Naive thymus-derived CD4-positive, alpha-beta T cell (primary cell): ENCODE measurements around the gene ACP1. TPM values are rescaled to one million over a fixed set of nuclear protein-coding genes. Genes with fewer than 3 reads are reported as not detected.

ENCODE experiments used
- ATAC-seq: fragments of 150-1000 bp; cut with Tn5 transposase; 2 replicates; pipeline ENCODE4 v1.10.0; 2021; ENCODE audit warnings: mild to moderate bottlenecking, moderate library complexity
- CTCF ChIA-PET: fragments of 350-600 bp; sonication (Branson Sonifier 250); formaldehyde crosslinking; loops from one replicate; lab custom pipeline; 2021; ENCODE audit warnings: antibody characterized with exemption; lab: Charles Lee
- POLR2A ChIA-PET: fragments of 350-600 bp; sonication (Branson Sonifier 250); formaldehyde crosslinking; loops from one replicate; lab custom pipeline; 2021; ENCODE audit warnings: antibody characterized with exemption, inconsistent platforms; lab: Charles Lee
- DNase-seq, 9 donors: peaks; one replicate each; pipeline versions ENCODE4 v3.0.0 to v3.0.0-alpha.2; 2020 to 2022; ENCODE audit warnings: mixed read lengths in 1 of 9
- H3K27ac ChIP-seq: one replicate; pipeline ENCODE4 v1.7.0; 2013; ENCODE audit warnings: mild to moderate bottlenecking, low read depth, low read length, moderate library complexity
- H3K27me3 ChIP-seq, 2 donors: one replicate each; pipeline ENCODE4 v1.7.0; 2013; ENCODE audit warnings: low read length in 2 of 2, mild to moderate bottlenecking in 2 of 2, moderate library complexity in 2 of 2; ENCODE audit not compliant: control insufficient read depth in 2 of 2, insufficient read depth in 2 of 2
- H3K36me3 ChIP-seq, 3 experiments: 1 replicate in 2 of 3; 2 replicates in 1 of 3; pipeline ENCODE4 v1.7.0; 2013; ENCODE audit warnings: low read length in 3 of 3, mild to moderate bottlenecking in 3 of 3, moderate library complexity in 1 of 3; ENCODE audit not compliant: insufficient read depth in 3 of 3, control insufficient read depth in 2 of 3
- H3K4me1 ChIP-seq, 2 donors: one replicate each; pipeline ENCODE4 v1.7.0; 2013; ENCODE audit warnings: low read length in 2 of 2, mild to moderate bottlenecking in 2 of 2, moderate library complexity in 1 of 2; ENCODE audit not compliant: control insufficient read depth in 2 of 2, insufficient read depth in 2 of 2
- H3K4me3 ChIP-seq: 2 replicates; pipeline ENCODE4 v1.7.0; 2013; ENCODE audit warnings: mild to moderate bottlenecking, low read length
- H3K9me3 ChIP-seq, 3 experiments: 1 replicate in 2 of 3; 2 replicates in 1 of 3; pipeline ENCODE4 v1.7.0; 2013; ENCODE audit warnings: low read length in 3 of 3; ENCODE audit not compliant: control insufficient read depth in 2 of 3
- H3K27ac Mint-ChIP-seq, 9 donors: one replicate each; pipeline ENCODE4 v1.8.0; 2020 to 2022; ENCODE audit warnings: mixed read lengths in 9 of 9, mild to moderate bottlenecking in 8 of 9, moderate library complexity in 5 of 9, inconsistent platforms in 2 of 9
- H3K27me3 Mint-ChIP-seq, 5 donors: one replicate each; pipeline ENCODE4 v1.8.0; 2021 to 2022; ENCODE audit warnings: mixed read lengths in 5 of 5, mild to moderate bottlenecking in 1 of 5
- H3K36me3 Mint-ChIP-seq, 5 donors: one replicate each; pipeline ENCODE4 v1.8.0; 2020 to 2022; ENCODE audit warnings: mixed read lengths in 5 of 5, mild to moderate bottlenecking in 3 of 5, inconsistent platforms in 1 of 5
- H3K4me1 Mint-ChIP-seq, 7 donors: one replicate each; pipeline ENCODE4 v1.8.0; 2020 to 2022; ENCODE audit warnings: mixed read lengths in 7 of 7, mild to moderate bottlenecking in 3 of 7, inconsistent platforms in 1 of 7
- H3K4me3 Mint-ChIP-seq, 10 donors: one replicate each; pipeline ENCODE4 v1.8.0; 2020 to 2022; ENCODE audit warnings: mild to moderate bottlenecking in 10 of 10, mixed read lengths in 10 of 10, moderate library complexity in 6 of 10, inconsistent platforms in 2 of 10
- H3K9me3 Mint-ChIP-seq, 11 donors: one replicate each; pipeline ENCODE4 v1.8.0; 2020 to 2022; ENCODE audit warnings: mixed read lengths in 11 of 11, mild to moderate bottlenecking in 4 of 11, inconsistent platforms in 1 of 11, moderate library complexity in 1 of 11
- intact Hi-C, 2 donors: fragments of 100-400 bp; cut with micrococcal nuclease; formaldehyde crosslinking; loops; one replicate each; pipeline ENCODE4 v1.15.1; 2023
- polyA plus RNA-seq, 2 donors: library from polyadenylated mRNA; unstranded; fragments of 300-500 nt; fragmentation: Illumina TruSeq; gene quantifications; one replicate each; pipeline ENCODE4 v1.2.3, GENCODE V29; 2021
- total RNA-seq, 6 experiments: library from RNA in 5 of 6; stranded (reverse) in 5 of 6; gene quantifications; 1 replicate in 5 of 6; 2 replicates in 1 of 6; pipeline ENCODE4 v1.2.3 and lab custom pipeline; 2021 to 2026

Gene ACP1
- total and polyA plus RNA-seq, 7 experiments from 2014 or later, result 61.1 to 199 (median 91.3) TPM

DNA sequence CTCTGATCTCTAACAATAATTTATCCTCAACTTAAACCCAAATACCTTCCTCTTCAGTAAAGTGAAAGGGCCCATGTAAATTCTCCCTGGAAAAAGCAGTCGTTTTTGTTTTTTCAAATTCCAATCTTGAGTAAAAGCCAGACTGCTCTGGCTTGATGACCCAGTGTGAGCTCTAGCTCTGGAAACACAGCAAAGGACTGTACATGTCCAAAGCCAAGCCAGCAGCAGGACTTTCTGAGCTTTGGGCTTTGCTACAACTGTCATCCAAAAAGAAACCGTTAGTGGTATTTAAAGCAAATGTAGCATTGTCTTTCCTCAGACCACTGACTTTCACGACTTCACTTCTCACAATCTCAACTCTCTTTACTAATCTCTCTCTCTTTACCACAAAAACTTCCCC is 26.3 kb upstream of the ACP1 start:
- Histone ChIP-seq H3K9me3 (no peaks in the 10 kb centered on the region), H3K36me3 (peaks cover 0 to 16% (median 5%) of the 10 kb centered on the region in 3 experiments), H3K4me3 (no peak overlapping the region), H3K4me1 (no peaks in the 10 kb centered on the region), H3K27ac (no peak overlapping the region), H3K27me3 (no peaks in the 10 kb centered on the region)
- intact Hi-C loops, result no loop called here
- CTCF ChIA-PET, result interaction anchor here (0.6 to 0.7 kb wide), 2 partner anchors 8 to 398 kb away, joined by 3 to 6 read pairs; no protein-coding TSS in a partner anchor
- Mint-ChIP-seq H3K27me3 (no peaks in the 10 kb centered on the region), H3K4me1 (peaks cover 0 to 16% (median 7%) of the 10 kb centered on the region in 7 donors), H3K4me3 (peak overlapping the region in 1 of 10 donors; percentile 51), H3K36me3 (peaks cover 9 to 74% (median 51%) of the 10 kb centered on the region in 5 donors), H3K9me3 (peaks cover 0 to 13% (median 2%) of the 10 kb centered on the region in 11 donors), H3K27ac (peak overlapping the region in 4 of 9 donors; percentile 7 to 38 (median 28))
- ATAC-seq (no peak), DNase-seq (no peak)
- POLR2A ChIA-PET, result interaction anchor here (0.6 kb wide), 1 partner anchor 24 kb away, joined by 3 read pairs; no protein-coding TSS in a partner anchor

DNA sequence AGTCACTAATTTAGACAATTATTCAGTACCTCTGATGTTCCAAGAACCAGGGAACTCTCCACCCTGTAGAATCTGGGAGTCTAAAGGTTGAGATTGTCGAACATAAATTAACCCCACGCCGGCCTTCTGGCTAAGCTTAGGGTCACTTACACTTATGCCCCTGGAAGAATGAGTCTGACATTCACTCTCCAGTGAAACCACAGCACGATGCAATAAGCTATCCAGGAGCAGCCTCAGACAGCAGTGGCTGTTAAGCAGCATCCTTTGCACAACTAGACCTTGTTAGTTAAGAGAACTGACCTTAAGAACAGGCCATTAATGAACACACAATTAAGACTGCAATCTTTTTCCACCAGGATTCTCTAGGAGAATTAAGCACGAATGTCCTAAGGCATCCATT is 25.9 kb upstream of the ACP1 start:
- Histone ChIP-seq H3K36me3 (peaks cover 0 to 20% (median 5%) of the 10 kb centered on the region in 3 experiments), H3K27me3 (no peaks in the 10 kb centered on the region), H3K9me3 (no peaks in the 10 kb centered on the region), H3K4me1 (no peaks in the 10 kb centered on the region), H3K27ac (no peak overlapping the region), H3K4me3 (no peak overlapping the region)
- peaks cover 9 to 74% (median 51%) of the 10 kb centered on the region in 5 donors for H3K36me3 Mint-ChIP-seq
- H3K27ac Mint-ChIP-seq, result peak overlapping the region in 4 of 9 donors; percentile 19 to 38 (median 28)
- DNase-seq (no peak), ATAC-seq (no peak)
- intact Hi-C loops, result no loop called here
- peaks cover 0 to 16% (median 7%) of the 10 kb centered on the region in 7 donors for H3K4me1 Mint-ChIP-seq
- H3K9me3 Mint-ChIP-seq, result peaks cover 0 to 13% (median 2%) of the 10 kb centered on the region in 11 donors
- no peaks in the 10 kb centered on the region for H3K27me3 Mint-ChIP-seq
- ChIA-PET CTCF (interaction anchor here (1.2 kb wide), 1 partner anchor 63 kb away, joined by 3 read pairs; no protein-coding TSS in a partner anchor), POLR2A (no interaction called here)
- H3K4me3 Mint-ChIP-seq, result peak overlapping the region in 1 of 10 donors; percentile 51

DNA sequence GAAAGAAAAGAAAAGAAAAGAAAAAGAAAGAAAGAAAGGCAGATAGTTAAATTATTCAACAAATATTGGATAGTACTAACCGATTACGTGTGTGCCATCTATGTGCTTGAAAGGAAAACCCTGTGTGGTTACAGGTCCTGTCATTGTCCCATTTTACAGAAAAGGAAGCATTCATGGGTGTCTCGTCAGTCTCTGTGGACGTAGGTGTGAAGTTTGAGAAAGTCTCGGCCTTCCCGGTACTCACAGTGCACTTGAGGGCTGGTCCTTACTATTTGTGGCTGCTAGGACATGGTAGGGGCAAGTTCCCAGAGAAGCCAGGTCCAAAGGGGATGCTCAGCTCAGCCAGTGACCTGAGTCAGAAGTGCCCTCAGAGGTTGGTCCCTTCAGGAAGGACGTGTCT is 20.2 kb upstream of the ACP1 start:
- H3K36me3 Mint-ChIP-seq, result peaks cover 14 to 73% (median 55%) of the 10 kb centered on the region in 5 donors
- Histone ChIP-seq H3K27ac (no peak overlapping the region), H3K4me3 (no peak overlapping the region), H3K36me3 (peaks cover 4 to 42% (median 8%) of the 10 kb centered on the region in 3 experiments), H3K4me1 (no peaks in the 10 kb centered on the region), H3K27me3 (no peaks in the 10 kb centered on the region), H3K9me3 (no peaks in the 10 kb centered on the region)
- H3K9me3 Mint-ChIP-seq, result peaks cover 0 to 13% (median 2%) of the 10 kb centered on the region in 11 donors
- no peak overlapping the region for H3K4me3 Mint-ChIP-seq
- ChIA-PET CTCF (interaction anchor here (0.6 to 0.7 kb wide), 3 partner anchors 248 to 823 kb away, joined by 3 to 5 read pairs (median 3); no protein-coding TSS in a partner anchor), POLR2A (no interaction called here)
- ATAC-seq, result no peak
- H3K27me3 Mint-ChIP-seq, result no peaks in the 10 kb centered on the region
- peaks cover 5 to 10% (median 7%) of the 10 kb centered on the region in 7 donors for H3K4me1 Mint-ChIP-seq
- peak overlapping the region in 1 of 9 donors; percentile 73 for H3K27ac Mint-ChIP-seq
- DNase-seq, result no peak
- intact Hi-C loops, result loop anchor here in 1 of 2 donors (10.0 kb wide), 1 partner anchor 1300 kb away; no protein-coding TSS in a partner anchor

DNA sequence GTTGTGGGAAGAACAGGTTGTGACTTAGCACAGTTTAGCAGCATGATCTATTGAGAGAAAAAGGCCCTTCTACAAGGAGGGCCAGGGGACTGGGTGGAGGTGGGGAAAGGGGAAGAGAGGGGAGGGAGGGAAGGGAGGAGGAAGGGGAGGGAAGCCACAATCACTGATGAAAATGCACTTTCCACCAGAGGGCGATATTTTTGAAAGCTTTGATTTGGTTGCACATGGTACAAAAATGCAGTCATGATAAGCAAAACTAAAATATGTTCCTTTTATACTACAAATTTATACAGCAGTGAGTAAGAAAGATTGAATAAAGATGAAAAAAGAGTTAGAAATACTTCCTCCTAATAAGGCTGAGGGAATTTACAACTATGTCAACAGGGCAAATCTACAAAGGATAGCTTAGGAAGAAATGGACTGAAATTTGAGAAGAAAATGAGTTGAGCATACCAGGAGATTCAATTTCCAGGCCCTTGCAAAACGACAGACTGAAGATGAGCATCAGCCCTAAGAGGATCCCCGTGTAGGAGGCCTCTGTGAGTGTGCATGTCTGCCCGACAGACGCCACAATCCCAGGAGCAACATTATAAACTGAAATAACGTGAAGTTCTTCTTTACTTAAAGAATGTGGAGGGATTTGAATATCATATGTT is 18.1 kb upstream of the ACP1 start:
- peaks cover 0 to 7% (median 0%) of the 10 kb centered on the region in 11 donors for H3K9me3 Mint-ChIP-seq
- Histone ChIP-seq H3K36me3 (peaks cover 3 to 38% (median 4%) of the 10 kb centered on the region in 3 experiments), H3K4me3 (no peak overlapping the region), H3K27ac (no peak overlapping the region), H3K9me3 (no peaks in the 10 kb centered on the region), H3K27me3 (no peaks in the 10 kb centered on the region), H3K4me1 (no peaks in the 10 kb centered on the region)
- peaks cover 4 to 9% (median 7%) of the 10 kb centered on the region in 7 donors for H3K4me1 Mint-ChIP-seq
- DNase-seq, result peak in 7 of 9 donors; percentile 21 to 57 (median 49)
- H3K27me3 Mint-ChIP-seq, result no peaks in the 10 kb centered on the region
- H3K4me3 Mint-ChIP-seq, result no peak overlapping the region
- ChIA-PET CTCF (interaction anchor here (0.6 to 1.4 kb wide), 4 partner anchors 9 to 390 kb away, joined by 3 to 6 read pairs (median 4); no protein-coding TSS in a partner anchor), POLR2A (interaction anchor here (1.3 kb wide), 1 partner anchor 15 kb away, joined by 3 read pairs; no protein-coding TSS in a partner anchor)
- H3K36me3 Mint-ChIP-seq, result peaks cover 5 to 62% (median 43%) of the 10 kb centered on the region in 5 donors
- ATAC-seq, result peak; percentile 57
- intact Hi-C loops, result loop anchor here (1.0 to 10.0 kb wide), 7 partner anchors 18 to 1298 kb away; partner anchors contain the start of genes ACP1 (in 1 of the 2) and SH3YL1 (in 1 of the 2)
- H3K27ac Mint-ChIP-seq, result peak overlapping the region in 3 of 9 donors; percentile 7 to 34 (median 24)

DNA sequence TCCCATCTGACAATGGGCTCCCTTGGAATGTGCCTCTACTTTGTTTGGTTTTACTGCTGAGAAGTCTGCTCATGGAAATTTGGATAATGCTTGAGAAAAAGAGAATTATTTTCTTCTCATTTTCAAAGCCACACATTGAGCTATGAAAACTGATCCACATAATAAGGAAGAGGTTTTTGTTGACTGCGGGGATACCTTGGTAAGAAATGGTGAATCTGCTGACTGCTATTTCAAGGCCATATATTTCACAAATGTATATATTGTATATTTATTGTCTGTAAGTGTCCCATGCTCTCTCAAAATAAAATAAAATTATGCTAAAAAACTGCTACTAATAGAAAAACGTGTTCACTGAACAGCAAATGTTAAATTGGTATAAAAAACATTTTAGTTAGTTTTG is 16.0 kb upstream of the ACP1 start:
- H3K9me3 Mint-ChIP-seq, result no peaks in the 10 kb centered on the region
- H3K4me3 Mint-ChIP-seq, result no peak overlapping the region
- ATAC-seq (no peak), DNase-seq (no peak)
- H3K4me1 Mint-ChIP-seq, result peaks cover 4 to 9% (median 7%) of the 10 kb centered on the region in 7 donors
- Histone ChIP-seq H3K4me3 (no peak overlapping the region), H3K27me3 (no peaks in the 10 kb centered on the region), H3K27ac (no peak overlapping the region), H3K4me1 (no peaks in the 10 kb centered on the region), H3K9me3 (no peaks in the 10 kb centered on the region), H3K36me3 (peaks cover 3 to 40% (median 4%) of the 10 kb centered on the region in 3 experiments)
- intact Hi-C loops, result loop anchor here in 1 of 2 donors (10.0 kb wide), 1 partner anchor 1296 kb away; no protein-coding TSS in a partner anchor
- no peak overlapping the region for H3K27ac Mint-ChIP-seq
- H3K27me3 Mint-ChIP-seq, result no peaks in the 10 kb centered on the region
- ChIA-PET CTCF (no interaction called here), POLR2A (no interaction called here)
- peaks cover 5 to 47% (median 28%) of the 10 kb centered on the region in 5 donors for H3K36me3 Mint-ChIP-seq

DNA sequence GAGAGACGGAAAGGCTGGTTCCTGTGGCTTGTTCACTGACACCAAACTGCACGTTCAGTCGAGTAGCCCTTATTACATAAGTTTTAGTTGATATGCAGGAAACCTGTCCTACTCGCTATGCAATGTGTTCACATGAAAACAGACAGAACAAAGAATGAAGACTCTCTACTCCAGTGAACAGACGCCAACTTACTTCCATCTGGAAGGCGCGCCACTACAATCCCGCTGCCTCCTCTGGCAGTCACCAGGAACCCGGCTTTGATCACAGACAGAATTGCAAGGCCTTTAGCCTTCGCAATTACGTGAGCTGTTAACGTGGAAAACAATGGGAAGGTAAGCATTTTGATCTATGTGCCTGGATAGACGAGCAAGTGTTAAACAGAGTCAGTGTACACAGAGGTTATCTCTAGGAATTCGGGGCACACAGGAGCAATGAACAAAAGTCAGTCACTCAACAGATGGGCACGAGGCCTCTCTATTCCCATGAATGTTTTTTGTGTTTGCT is 15.2 kb upstream of the ACP1 start:
- Mint-ChIP-seq H3K9me3 (no peaks in the 10 kb centered on the region), H3K36me3 (peaks cover 5 to 39% (median 24%) of the 10 kb centered on the region in 5 donors), H3K4me1 (peaks cover 4 to 9% (median 7%) of the 10 kb centered on the region in 7 donors), H3K27ac (peak overlapping the region in 3 of 9 donors; percentile 19 to 55 (median 27)), H3K4me3 (no peak overlapping the region), H3K27me3 (no peaks in the 10 kb centered on the region)
- POLR2A ChIA-PET, result no interaction called here
- no peaks in the 10 kb centered on the region for H3K9me3 ChIP-seq
- H3K4me3 ChIP-seq, result no peak overlapping the region
- ATAC-seq, result no peak
- intact Hi-C loops, result loop anchor here in 1 of 2 donors (10.0 kb wide), 1 partner anchor 1295 kb away; no protein-coding TSS in a partner anchor
- H3K36me3 ChIP-seq, result peaks cover 3 to 35% (median 4%) of the 10 kb centered on the region in 3 experiments
- DNase-seq, result no peak
- H3K27me3 ChIP-seq, result no peaks in the 10 kb centered on the region
- H3K27ac ChIP-seq, result no peak overlapping the region
- no peaks in the 10 kb centered on the region for H3K4me1 ChIP-seq
- CTCF ChIA-PET, result interaction anchor here (1.9 kb wide), 1 partner anchor 387 kb away, joined by 5 read pairs; no protein-coding TSS in a partner anchor
